Spleen (tissue), 11 donors: ENCODE data around the gene ACP2. TPM values are rescaled to one million over a fixed set of nuclear protein-coding genes. Genes with fewer than 3 reads are reported as not detected.
"Not testable (repeated sequence)": the region's sequence is repeated elsewhere in the genome, so short reads cannot be mapped to it uniquely, and the experiment has no call there.

Source experiments
- DNase-seq: peaks from one replicate; pipeline ENCODE4 v3.0.0-alpha.2; 2020
- H3K27ac ChIP-seq, 8 donors: fragments of 200-600 bp; sonication (generic) in 7 of 8; 1 replicate in 4 of 8; 2 replicates in 4 of 8; pipeline versions ENCODE4 v1.5.0 to v1.8.0; 2016 to 2021; ENCODE audit warnings: inconsistent platforms in 4 of 8, mild to moderate bottlenecking in 4 of 8, moderate library complexity in 1 of 8
- H3K27me3 ChIP-seq, 7 donors: fragments of 200-600 bp; sonication (generic) in 6 of 7; replicated peaks in 1 of 7; 1 replicate in 4 of 7; 2 replicates in 3 of 7; pipeline versions ENCODE4 v1.5.0 to v1.8.0; 2016 to 2021; ENCODE audit warnings: inconsistent platforms in 3 of 7, mild to moderate bottlenecking in 1 of 7
- H3K36me3 ChIP-seq, 6 donors: fragments of 200-600 bp; sonication (generic) in 5 of 6; 1 replicate in 4 of 6; 2 replicates in 2 of 6; pipeline versions ENCODE4 v1.5.0 to v1.8.0; 2016 to 2021; ENCODE audit warnings: inconsistent platforms in 2 of 6
- H3K4me1 ChIP-seq, 6 donors: fragments of 200-600 bp; sonication (generic) in 5 of 6; 1 replicate in 3 of 6; 2 replicates in 3 of 6; pipeline versions ENCODE4 v1.5.0 to v1.8.0; 2016 to 2021; ENCODE audit warnings: inconsistent platforms in 3 of 6
- H3K4me3 ChIP-seq, 8 donors: fragments of 200-600 bp; sonication (generic) in 7 of 8; 1 replicate in 4 of 8; 2 replicates in 4 of 8; pipeline versions ENCODE4 v1.5.0 to v1.8.0; 2016 to 2021; ENCODE audit warnings: inconsistent platforms in 4 of 8, mild to moderate bottlenecking in 4 of 8, moderate library complexity in 2 of 8
- H3K9me3 ChIP-seq, 8 donors: fragments of 200-600 bp; sonication (generic) in 7 of 8; 1 replicate in 4 of 8; 2 replicates in 4 of 8; pipeline versions ENCODE4 v1.5.0 to v1.8.0; 2016 to 2021; ENCODE audit warnings: inconsistent platforms in 4 of 8
- CTCF ChIP-seq, 11 experiments: fragments of 200-600 bp in 7 of 11; fragments of 450-650 bp in 4 of 11; sonication (generic) in 4 of 11; IDR thresholded peaks in 8 of 11; conservative IDR thresholded peaks in 3 of 11; 1 replicate in 7 of 11; 2 replicates in 4 of 11; pipeline versions ENCODE4 v1.4.0 to v1.8.0; 2016 to 2021; ENCODE audit warnings: antibody characterized with exemption in 11 of 11, inconsistent platforms in 4 of 11, mild to moderate bottlenecking in 1 of 11
- POLR2A ChIP-seq, 3 donors: fragments of 450-650 bp; IDR thresholded peaks; one replicate each; pipeline ENCODE4 v1.5.1; 2017; ENCODE audit warnings: antibody characterized with exemption in 3 of 3, mild to moderate bottlenecking in 1 of 3
- POLR2AphosphoS5 ChIP-seq, 3 donors: sonication (generic); formaldehyde crosslinking; IDR thresholded peaks; one replicate each; pipeline ENCODE4 v1.5.1; 2017; ENCODE audit warnings: antibody characterized with exemption in 3 of 3
- WGBS, 5 donors: extraction: QIAGEN DNeasy Blood & Tissue Kit in 3 of 5; methylation state at CpG; one replicate each; pipeline versions ENCODE4 v1.1.5 to v1.1.7; 2013 to 2018; 5-methylcytosine and 5-hydroxymethylcytosine counted together
- intact Hi-C: fragments of 100-400 bp; cut with DNase I; formaldehyde crosslinking; loops from one replicate; pipeline ENCODE4 v1.15.0; 2023; ENCODE audit warnings: low total_unique reads
- polyA plus RNA-seq, 3 donors: library from polyadenylated mRNA; stranded (reverse); fragments of 200-250 nt; gene quantifications; one replicate each; pipeline ENCODE4 v1.2.1, GENCODE V29; 2013
- total RNA-seq, 7 donors: library from RNA; depleted of rRNA in 3 of 7; stranded (reverse); fragments of >200 nt in 3 of 7; fragmentation: NEBNext Ultra II Directional in 4 of 7; extraction: Animal tissue kit (Norgen Biotek cat#: 25700) in 4 of 7; gene quantifications; one replicate each; pipeline versions ENCODE4 v1.1.0 to v1.2.1, GENCODE V29; 2016 to 2021
- donor health status: healthy with polysubstance abuse.
- donor health status: DM: no; HTN: no; CAD: no; lungs with moderate emphysema.
- donor health status: DM: no; HTN: no; CAD: no.
- donor health status: Bipolar disorder and iron deficiency.
- donor health status: healthy.
- donor health status: DM: no; HTN: no; CAD: no.
- donor health status: DM: yes; HTN: yes; CAD: no.

The ACP2 gene
- total and polyA plus RNA-seq, 10 donors = 18.9 to 113 (median 52.4) TPM

- Histone ChIP-seq H3K27me3 (peaks cover 0 to 4% (median 0%) of the 10 kb centered on the region in 7 donors), H3K36me3 (no peaks in the 10 kb centered on the region), H3K4me1 (no peaks in the 10 kb centered on the region), H3K9me3 (no peaks in the 10 kb centered on the region), H3K27ac (no peak overlapping the region), H3K4me3 (no peak overlapping the region)
- DNase-seq = no peak
- WGBS, 5 donors = 75 to 82% (median 77%) methylated on average over 5 of the region's 5 CpGs
- intact Hi-C loops = no loop called here
- TF ChIP-seq CTCF (IDR thresholded peaks at IDR 0.05 in 8 of 11, conservative IDR thresholded peaks at IDR 0.05 in 3 of 11) = no peak
- no peak for TF ChIP-seq POLR2AphosphoS5 (IDR thresholded peaks at IDR 0.05)
- TF ChIP-seq POLR2A (IDR thresholded peaks at IDR 0.05) = no peak
These were observed 46.0 kb downstream of the ACP2 start for GRCh38 chr11:47202576-47202975.

- H3K4me3 ChIP-seq = no peak overlapping the region
- H3K27me3 ChIP-seq = peaks cover 0 to 4% (median 0%) of the 10 kb centered on the region in 7 donors
- H3K27ac ChIP-seq = no peak overlapping the region
- no peaks in the 10 kb centered on the region for H3K9me3 ChIP-seq
- no peaks in the 10 kb centered on the region for H3K4me1 ChIP-seq
- intact Hi-C loops = no loop called here
- no peaks in the 10 kb centered on the region for H3K36me3 ChIP-seq
- WGBS, 5 donors = 80 to 86% (median 81%) methylated on average over 4 of the region's 4 CpGs
- DNase-seq = no peak
- TF ChIP-seq CTCF (IDR thresholded peaks at IDR 0.05 in 8 of 11, conservative IDR thresholded peaks at IDR 0.05 in 3 of 11) = no peak
- no peak for TF ChIP-seq POLR2A (IDR thresholded peaks at IDR 0.05)
- TF ChIP-seq POLR2AphosphoS5 (IDR thresholded peaks at IDR 0.05) = no peak
These were observed 47.6 kb downstream of the ACP2 start for GRCh38 chr11:47201015-47201414.

GRCh38 chr11:47198161-47198560 lies 50.5 kb downstream of the ACP2 start:
- H3K9me3 ChIP-seq, DNase-seq, H3K36me3 ChIP-seq, H3K4me3 ChIP-seq, H3K27ac ChIP-seq, H3K4me1 ChIP-seq, intact Hi-C loops, H3K27me3 ChIP-seq: not testable (repeated sequence)
- 90 to 94% (median 93%) methylated on average over 9 of the region's 9 CpGs for WGBS, 5 donors

GRCh38 chr11:47192111-47192510 lies 56.5 kb downstream of the ACP2 start:
- no peak overlapping the region for H3K4me3 ChIP-seq
- TF ChIP-seq CTCF (IDR thresholded peaks at IDR 0.05 in 8 of 11, conservative IDR thresholded peaks at IDR 0.05 in 3 of 11) = no peak
- TF ChIP-seq POLR2AphosphoS5 (IDR thresholded peaks at IDR 0.05) = no peak
- no peak for TF ChIP-seq POLR2A (IDR thresholded peaks at IDR 0.05)
- peaks cover under 1 to 9% (median 6%) of the 10 kb centered on the region in 6 donors for H3K4me1 ChIP-seq
- H3K27me3 ChIP-seq = peaks cover 0 to 21% (median 13%) of the 10 kb centered on the region in 7 donors
- H3K36me3 ChIP-seq = no peaks in the 10 kb centered on the region
- no peak for DNase-seq
- H3K27ac ChIP-seq = no peak overlapping the region
- 82 to 95% (median 87%) methylated on average over 4 of the region's 4 CpGs for whole genome bisulfite sequencing, 5 donors
- intact Hi-C loops = no loop called here
- no peaks in the 10 kb centered on the region for H3K9me3 ChIP-seq

- peaks cover 0 to 31% (median 19%) of the 10 kb centered on the region in 7 donors for H3K27me3 ChIP-seq
- H3K4me3 ChIP-seq, H3K27ac ChIP-seq, H3K9me3 ChIP-seq, DNase-seq, H3K36me3 ChIP-seq, intact Hi-C loops: not testable (repeated sequence)
- 85 to 93% (median 87%) methylated on average over 10 of the region's 10 CpGs for WGBS, 5 donors
- H3K4me1 ChIP-seq = peaks cover 8 to 18% (median 14%) of the 10 kb centered on the region in 6 donors
These were observed 57.5 kb downstream of the ACP2 start for GRCh38 chr11:47191137-47191536.

Other genes starting within 250 kb of the ACP2 start
- gene ARFGAP2, start 71.9 kb downstream of the ACP2 start, total RNA-seq = 100 to 1,000 TPM in 4 of 7 donors, 10 to 100 TPM in 3; 83.3 to 216 (median 109) TPM
- gene ARFGAP2, start 71.9 kb downstream of the ACP2 start, polyA plus RNA-seq = 10 to 100 TPM; 46.7 to 79.9 (median 56.1) TPM
- 10 to 100 TPM in 1 of 7 donors, 1 to 10 TPM in 6; 2.4 to 13.0 (median 4.4) TPM for gene PACSIN3, start 62.4 kb downstream of the ACP2 start, total RNA-seq
- gene PACSIN3, start 62.4 kb downstream of the ACP2 start, polyA plus RNA-seq = 1 to 10 TPM; 1.2 to 3.5 (median 1.4) TPM
- gene DDB2, start 33.8 kb downstream of the ACP2 start, total RNA-seq = 10 to 100 TPM; 29.5 to 66.3 (median 42.5) TPM
- gene DDB2, start 33.8 kb downstream of the ACP2 start, polyA plus RNA-seq = 100 to 1,000 TPM in 1 of 3 donors, 10 to 100 TPM in 2; 49.4 to 173 (median 72.7) TPM
- gene NR1H3, start 9.2 kb upstream of the ACP2 start, total RNA-seq = 100 to 1,000 TPM in 5 of 7 donors, 10 to 100 TPM in 2; 59.1 to 129 (median 119) TPM
- gene NR1H3, start 9.2 kb upstream of the ACP2 start, polyA plus RNA-seq = 100 to 1,000 TPM; 136 to 227 (median 219) TPM
- gene MADD, start 21.3 kb upstream of the ACP2 start, total RNA-seq = 10 to 100 TPM; 53.6 to 82.4 (median 70.1) TPM
- 10 to 100 TPM; 15.7 to 35.0 (median 26.1) TPM for gene MADD, start 21.3 kb upstream of the ACP2 start, polyA plus RNA-seq
- 1 to 10 TPM in 5 of 7 donors, under 1 TPM in 2; 0.91 to 4.7 (median 1.5) TPM for gene MYBPC3, start 103.9 kb upstream of the ACP2 start, total RNA-seq
- gene MYBPC3, start 103.9 kb upstream of the ACP2 start, polyA plus RNA-seq = 1 to 10 TPM in 2 of 3 donors, under 1 TPM in 1; 0.49 to 2.2 (median 1.4) TPM
- 100 to 1,000 TPM in 6 of 7 donors, 10 to 100 TPM in 1; 95.7 to 366 (median 198) TPM for gene SPI1, start 129.7 kb upstream of the ACP2 start, total RNA-seq
- 100 to 1,000 TPM in 1 of 3 donors, 10 to 100 TPM in 2; 84.2 to 128 (median 91.8) TPM for gene SPI1, start 129.7 kb upstream of the ACP2 start, polyA plus RNA-seq
- 10 to 100 TPM; 26.3 to 48.4 (median 43.2) TPM for gene SLC39A13, start 159.8 kb upstream of the ACP2 start, total RNA-seq
- 10 to 100 TPM; 21.7 to 40.2 (median 26.0) TPM for gene SLC39A13, start 159.8 kb upstream of the ACP2 start, polyA plus RNA-seq
- 10 to 100 TPM; 59.7 to 80.8 (median 66.4) TPM for gene PSMC3, start 177.6 kb upstream of the ACP2 start, total RNA-seq
- gene PSMC3, start 177.6 kb upstream of the ACP2 start, polyA plus RNA-seq = 100 to 1,000 TPM in 1 of 3 donors, 10 to 100 TPM in 2; 64.3 to 105 (median 90.0) TPM
- 1 to 10 TPM in 3 of 7 donors, under 1 TPM in 2, not detected in 2; 0.42 to 1.6 (median 1.2) TPM for gene RAPSN, start 200.3 kb upstream of the ACP2 start, total RNA-seq
- gene RAPSN, start 200.3 kb upstream of the ACP2 start, polyA plus RNA-seq = 1 to 10 TPM in 1 of 3 donors, under 1 TPM in 2; 0.53 to 1.5 (median 0.74) TPM